HEK293 (cell line): ENCODE results near the gene SYPL2.

Experiments
- CTCF ChIP-seq: fragments of 450-650 bp; formaldehyde crosslinking; IDR thresholded peaks from 2 replicates; pipeline ENCODE4 v1.5.1; 2016; ENCODE audit warnings: missing biosample characterization, missing genetic modification characterization
- EGR2 ChIP-seq: fragments of 450-650 bp; formaldehyde crosslinking; IDR thresholded peaks from 2 replicates; pipeline ENCODE4 v1.5.1; 2016; ENCODE audit warnings: low read depth, missing biosample characterization, missing genetic modification characterization
- MEIS1 ChIP-seq: sonication (generic); formaldehyde crosslinking; IDR thresholded peaks from 2 replicates; pipeline ENCODE4 v1.8.1; 2022; ENCODE audit warnings: missing genetic modification reagents, mild to moderate bottlenecking, borderline replicate concordance
- OVOL3 ChIP-seq: fragments of 450-650 bp; formaldehyde crosslinking; IDR thresholded peaks from 2 replicates; pipeline ENCODE4 v1.5.1; 2016; ENCODE audit warnings: missing biosample characterization, missing genetic modification characterization
- PATZ1 ChIP-seq: fragments of 450-650 bp; formaldehyde crosslinking; IDR thresholded peaks from 2 replicates; pipeline ENCODE4 v1.5.1; 2016; ENCODE audit warnings: missing biosample characterization, missing genetic modification characterization
- REPIN1 ChIP-seq: fragments of 450-650 bp; formaldehyde crosslinking; IDR thresholded peaks from 2 replicates; pipeline ENCODE4 v1.5.1; 2017; ENCODE audit warnings: missing biosample characterization, missing genetic modification characterization, low read depth
- ZIC2 ChIP-seq: fragments of 450-650 bp; formaldehyde crosslinking; IDR thresholded peaks from 2 replicates; pipeline ENCODE4 v1.5.1; 2016; ENCODE audit warnings: missing biosample characterization, missing genetic modification characterization
- ZNF2 ChIP-seq: fragments of 450-650 bp; formaldehyde crosslinking; IDR thresholded peaks from 2 replicates; pipeline ENCODE4 v1.5.1; 2016; ENCODE audit warnings: missing biosample characterization, missing genetic modification characterization
- ZNF311 ChIP-seq: fragments of 450-650 bp; formaldehyde crosslinking; IDR thresholded peaks from 2 replicates; pipeline ENCODE4 v1.5.1; 2017; ENCODE audit warnings: missing biosample characterization, missing genetic modification characterization, borderline replicate concordance
- ZNF341 ChIP-seq: fragments of 450-650 bp; formaldehyde crosslinking; IDR thresholded peaks from 2 replicates; pipeline ENCODE4; 2016; ENCODE audit warnings: low read depth, missing biosample characterization, missing genetic modification characterization
- ZNF48 ChIP-seq: fragments of 450-650 bp; formaldehyde crosslinking; IDR thresholded peaks from 2 replicates; pipeline ENCODE4 v1.5.1; 2016; ENCODE audit warnings: missing biosample characterization, missing genetic modification characterization
- ZNF544 ChIP-seq: fragments of 450-650 bp; formaldehyde crosslinking; IDR thresholded peaks from 2 replicates; pipeline ENCODE4 v1.5.0; 2017; ENCODE audit warnings: missing biosample characterization, missing genetic modification characterization
- ZNF654 ChIP-seq: fragments of 450-650 bp; formaldehyde crosslinking; IDR thresholded peaks from 2 replicates; pipeline ENCODE4 v1.5.1; 2016; ENCODE audit warnings: low read depth, missing biosample characterization, missing genetic modification characterization
- ZNF707 ChIP-seq: fragments of 450-650 bp; formaldehyde crosslinking; IDR thresholded peaks from 2 replicates; pipeline ENCODE4 v1.5.1; 2016; ENCODE audit warnings: missing biosample characterization, missing genetic modification characterization
- ZSCAN4 ChIP-seq: fragments of 450-650 bp; formaldehyde crosslinking; IDR thresholded peaks from 2 replicates; pipeline ENCODE4 v1.5.1; 2017; ENCODE audit warnings: missing biosample characterization, missing genetic modification characterization
- TF ChIP-seq, protein P1 (sequence below): fragments of 450-650 bp; formaldehyde crosslinking; IDR thresholded peaks from 2 replicates; pipeline ENCODE4 v1.5.1; 2016; ENCODE audit warnings: missing biosample characterization, missing genetic modification characterization, borderline replicate concordance
- TF ChIP-seq, protein P2 (sequence below): fragments of 450-650 bp; formaldehyde crosslinking; IDR thresholded peaks from 2 replicates; pipeline ENCODE4 v1.5.1; 2016; ENCODE audit warnings: missing biosample characterization, missing genetic modification characterization
- TF ChIP-seq, protein P3 (sequence below): fragments of 450-650 bp; formaldehyde crosslinking; IDR thresholded peaks from 2 replicates; pipeline ENCODE4 v1.5.1; 2017; ENCODE audit warnings: missing biosample characterization, mild to moderate bottlenecking, missing genetic modification characterization, moderate library complexity
- TF ChIP-seq, protein P4 (sequence below): fragments of 450-650 bp; formaldehyde crosslinking; IDR thresholded peaks from 2 replicates; pipeline ENCODE4 v1.5.1; 2017; ENCODE audit warnings: missing biosample characterization, missing genetic modification characterization

The SYPL2 gene

DNA sequence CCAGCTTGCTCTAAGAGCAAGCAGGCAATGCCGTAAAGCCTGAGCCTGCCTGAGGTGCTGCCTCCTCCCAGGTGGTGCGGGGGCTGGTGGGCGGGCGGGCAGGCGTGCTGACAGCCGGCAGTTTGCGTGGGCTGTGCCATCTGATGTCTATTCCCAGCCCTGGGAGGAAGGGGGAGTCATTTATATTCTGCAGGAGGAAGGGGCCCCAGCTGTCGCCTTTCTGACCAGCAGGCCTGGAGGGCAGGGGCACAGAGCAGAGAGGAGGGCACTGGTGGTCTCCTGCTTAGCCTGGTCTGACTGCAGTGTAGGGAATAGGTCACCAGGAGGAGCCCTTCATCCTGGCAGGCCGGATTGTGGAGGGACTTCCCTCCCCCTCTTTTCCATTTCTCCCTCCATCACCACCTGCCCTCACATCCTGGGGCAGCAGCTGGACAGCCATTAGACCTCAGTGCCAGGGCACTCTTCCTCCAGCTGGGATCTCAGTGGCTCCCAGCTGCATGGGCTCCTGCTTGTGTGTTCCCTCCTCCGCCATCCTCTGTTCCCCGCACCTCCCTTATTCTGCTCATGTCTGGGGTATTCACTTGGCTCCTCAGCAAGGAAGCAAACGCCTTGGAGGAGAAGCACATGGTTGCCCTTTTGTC is 31.9 kb downstream of the SYPL2 start (continued):
- TF ChIP-seq, protein P1, sequence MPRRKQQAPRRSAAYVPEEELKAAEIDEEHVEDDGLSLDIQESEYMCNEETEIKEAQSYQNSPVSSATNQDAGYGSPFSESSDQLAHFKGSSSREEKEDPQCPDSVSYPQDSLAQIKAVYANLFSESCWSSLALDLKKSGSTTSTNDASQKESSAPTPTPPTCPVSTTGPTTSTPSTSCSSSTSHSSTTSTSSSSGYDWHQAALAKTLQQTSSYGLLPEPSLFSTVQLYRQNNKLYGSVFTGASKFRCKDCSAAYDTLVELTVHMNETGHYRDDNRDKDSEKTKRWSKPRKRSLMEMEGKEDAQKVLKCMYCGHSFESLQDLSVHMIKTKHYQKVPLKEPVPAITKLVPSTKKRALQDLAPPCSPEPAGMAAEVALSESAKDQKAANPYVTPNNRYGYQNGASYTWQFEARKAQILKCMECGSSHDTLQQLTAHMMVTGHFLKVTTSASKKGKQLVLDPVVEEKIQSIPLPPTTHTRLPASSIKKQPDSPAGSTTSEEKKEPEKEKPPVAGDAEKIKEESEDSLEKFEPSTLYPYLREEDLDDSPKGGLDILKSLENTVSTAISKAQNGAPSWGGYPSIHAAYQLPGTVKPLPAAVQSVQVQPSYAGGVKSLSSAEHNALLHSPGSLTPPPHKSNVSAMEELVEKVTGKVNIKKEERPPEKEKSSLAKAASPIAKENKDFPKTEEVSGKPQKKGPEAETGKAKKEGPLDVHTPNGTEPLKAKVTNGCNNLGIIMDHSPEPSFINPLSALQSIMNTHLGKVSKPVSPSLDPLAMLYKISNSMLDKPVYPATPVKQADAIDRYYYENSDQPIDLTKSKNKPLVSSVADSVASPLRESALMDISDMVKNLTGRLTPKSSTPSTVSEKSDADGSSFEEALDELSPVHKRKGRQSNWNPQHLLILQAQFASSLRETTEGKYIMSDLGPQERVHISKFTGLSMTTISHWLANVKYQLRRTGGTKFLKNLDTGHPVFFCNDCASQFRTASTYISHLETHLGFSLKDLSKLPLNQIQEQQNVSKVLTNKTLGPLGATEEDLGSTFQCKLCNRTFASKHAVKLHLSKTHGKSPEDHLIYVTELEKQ (tag by site-specific recombination): no peak
- TF ChIP-seq ZSCAN4: no peak
- TF ChIP-seq EGR2 (tag by site-specific recombination): peak; percentile 95
- no peak for TF ChIP-seq ZNF48
- 0 out of 2 replicates have a peak, but pooled peaks have one; percentile 20 for TF ChIP-seq ZNF341 (tag by site-specific recombination)
- peak; percentile 77; the same call in 1 of the 2 replicates for TF ChIP-seq CTCF (tag by site-specific recombination)
- TF ChIP-seq PATZ1: 0 out of 2 replicates have a peak, but pooled peaks have one; percentile 16
- TF ChIP-seq, protein P2, sequence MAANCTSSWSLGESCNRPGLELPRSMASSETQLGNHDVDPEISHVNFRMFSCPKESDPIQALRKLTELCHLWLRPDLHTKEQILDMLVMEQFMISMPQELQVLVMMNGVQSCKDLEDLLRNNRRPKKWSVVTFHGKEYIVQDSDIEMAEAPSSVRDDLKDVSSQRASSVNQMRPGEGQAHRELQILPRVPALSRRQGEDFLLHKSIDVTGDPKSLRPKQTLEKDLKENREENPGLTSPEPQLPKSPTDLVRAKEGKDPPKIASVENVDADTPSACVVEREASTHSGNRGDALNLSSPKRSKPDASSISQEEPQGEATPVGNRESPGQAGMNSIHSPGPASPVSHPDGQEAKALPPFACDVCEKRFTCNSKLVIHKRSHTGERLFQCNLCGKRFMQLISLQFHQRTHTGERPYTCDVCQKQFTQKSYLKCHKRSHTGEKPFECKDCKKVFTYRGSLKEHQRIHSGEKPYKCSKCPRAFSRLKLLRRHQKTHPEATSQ (tag by site-specific recombination): no peak
- TF ChIP-seq ZNF654 (tag by site-specific recombination): peak; percentile 24
- TF ChIP-seq, protein P3, sequence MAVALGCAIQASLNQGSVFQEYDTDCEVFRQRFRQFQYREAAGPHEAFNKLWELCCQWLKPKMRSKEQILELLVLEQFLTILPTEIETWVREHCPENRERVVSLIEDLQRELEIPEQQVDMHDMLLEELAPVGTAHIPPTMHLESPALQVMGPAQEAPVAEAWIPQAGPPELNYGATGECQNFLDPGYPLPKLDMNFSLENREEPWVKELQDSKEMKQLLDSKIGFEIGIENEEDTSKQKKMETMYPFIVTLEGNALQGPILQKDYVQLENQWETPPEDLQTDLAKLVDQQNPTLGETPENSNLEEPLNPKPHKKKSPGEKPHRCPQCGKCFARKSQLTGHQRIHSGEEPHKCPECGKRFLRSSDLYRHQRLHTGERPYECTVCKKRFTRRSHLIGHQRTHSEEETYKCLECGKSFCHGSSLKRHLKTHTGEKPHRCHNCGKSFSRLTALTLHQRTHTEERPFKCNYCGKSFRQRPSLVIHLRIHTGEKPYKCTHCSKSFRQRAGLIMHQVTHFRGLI (tag by site-specific recombination): no peak
- TF ChIP-seq OVOL3 (tag by site-specific recombination): no peak
- TF ChIP-seq REPIN1 (tag by site-specific recombination): no peak
- TF ChIP-seq, protein P4, sequence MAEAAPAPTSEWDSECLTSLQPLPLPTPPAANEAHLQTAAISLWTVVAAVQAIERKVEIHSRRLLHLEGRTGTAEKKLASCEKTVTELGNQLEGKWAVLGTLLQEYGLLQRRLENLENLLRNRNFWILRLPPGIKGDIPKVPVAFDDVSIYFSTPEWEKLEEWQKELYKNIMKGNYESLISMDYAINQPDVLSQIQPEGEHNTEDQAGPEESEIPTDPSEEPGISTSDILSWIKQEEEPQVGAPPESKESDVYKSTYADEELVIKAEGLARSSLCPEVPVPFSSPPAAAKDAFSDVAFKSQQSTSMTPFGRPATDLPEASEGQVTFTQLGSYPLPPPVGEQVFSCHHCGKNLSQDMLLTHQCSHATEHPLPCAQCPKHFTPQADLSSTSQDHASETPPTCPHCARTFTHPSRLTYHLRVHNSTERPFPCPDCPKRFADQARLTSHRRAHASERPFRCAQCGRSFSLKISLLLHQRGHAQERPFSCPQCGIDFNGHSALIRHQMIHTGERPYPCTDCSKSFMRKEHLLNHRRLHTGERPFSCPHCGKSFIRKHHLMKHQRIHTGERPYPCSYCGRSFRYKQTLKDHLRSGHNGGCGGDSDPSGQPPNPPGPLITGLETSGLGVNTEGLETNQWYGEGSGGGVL (tag by site-specific recombination): peak; percentile 73
- no peak for TF ChIP-seq ZNF311 (tag by site-specific recombination)
- no peak for TF ChIP-seq MEIS1 (CRISPR knock-in tag)
- no peak for TF ChIP-seq ZNF544
- 0 out of 2 replicates have a peak, but pooled peaks have one; percentile 18 for TF ChIP-seq ZNF2 (tag by site-specific recombination)
- TF ChIP-seq ZIC2 (tag by site-specific recombination): no peak; the same call in 1 of the 2 replicates
- no peak for TF ChIP-seq ZNF707 (tag by site-specific recombination)
- TF ChIP-seq, all 188 proteins: peak for 9
